GM23338 (cell line): ENCODE results near the gene FHIT. TPM values are rescaled to one million over a fixed set of nuclear protein-coding genes. Genes with fewer than 3 reads are reported as not detected.

Experiments used
- ATAC-seq: fragments of 200-7000 bp; cut with Tn5 transposase; 3 replicates; pipeline ENCODE4 v1.9.1; 2020
- DNase-seq: peaks from one replicate; pipeline ENCODE4 v3.0.0-alpha.2; 2015; ENCODE audit warnings: low spot score
- H2AFZ ChIP-seq: fragments of 200-600 bp; sonication (generic); 2 replicates; pipeline ENCODE4 v1.8.0; 2016; ENCODE audit warnings: antibody characterized with exemption, mild to moderate bottlenecking, moderate library complexity
- H3F3A ChIP-seq: fragments of 200-600 bp; sonication (generic); replicated peaks from 2 replicates; pipeline ENCODE4 v1.8.0; 2017; ENCODE audit warnings: antibody characterized with exemption, mixed run types, low read depth
- H3K27ac ChIP-seq: fragments of 200-600 bp; sonication (generic); 2 replicates; pipeline ENCODE4 v1.6.1; 2016; ENCODE audit warnings: low read depth
- H3K27me3 ChIP-seq: fragments of 200-600 bp; sonication (generic); 2 replicates; pipeline ENCODE4 v1.8.0; 2016; ENCODE audit warnings: mild to moderate bottlenecking, mixed run types, moderate library complexity; ENCODE audit not compliant: insufficient read depth
- H3K36me3 ChIP-seq: fragments of 200-600 bp; sonication (generic); 2 replicates; pipeline ENCODE4 v1.8.0; 2016; ENCODE audit warnings: mild to moderate bottlenecking; ENCODE audit not compliant: insufficient read depth
- H3K4me1 ChIP-seq: fragments of 200-600 bp; sonication (generic); 2 replicates; pipeline ENCODE4 v1.8.0; 2016; ENCODE audit warnings: mild to moderate bottlenecking, moderate library complexity; ENCODE audit not compliant: insufficient read depth
- H3K4me2 ChIP-seq: fragments of 200-600 bp; sonication (generic); 2 replicates; pipeline ENCODE4 v1.7.1; 2017; ENCODE audit warnings: mixed run types
- H3K4me3 ChIP-seq: fragments of 200-600 bp; sonication (generic); 2 replicates; pipeline ENCODE4 v1.6.1; 2016; ENCODE audit warnings: mixed run types
- H3K79me2 ChIP-seq: fragments of 200-600 bp; sonication (generic); replicated peaks from 2 replicates; pipeline ENCODE4 v1.8.0; 2017; ENCODE audit warnings: mild to moderate bottlenecking; ENCODE audit not compliant: insufficient read depth
- H3K9me2 ChIP-seq: fragments of 200-600 bp; sonication (generic); 2 replicates; pipeline ENCODE4 v1.8.0; 2017; ENCODE audit not compliant: insufficient read depth
- H4K20me1 ChIP-seq: fragments of 200-600 bp; sonication (generic); replicated peaks from 2 replicates; pipeline ENCODE4 v1.8.0; 2017; ENCODE audit warnings: mild to moderate bottlenecking; ENCODE audit not compliant: insufficient read depth
- H3K27ac Mint-ChIP-seq: 2 replicates; pipeline ENCODE4 v1.8.0; 2020; ENCODE audit warnings: inconsistent platforms, mild to moderate bottlenecking, moderate library complexity, mixed read lengths
- H3K27me3 Mint-ChIP-seq: 3 replicates; pipeline ENCODE4 v1.8.0; 2022; ENCODE audit warnings: low read depth, mild to moderate bottlenecking, moderate library complexity, mixed read lengths, inconsistent platforms; ENCODE audit not compliant: insufficient read depth, poor library complexity
- H3K36me3 Mint-ChIP-seq: 3 replicates; pipeline ENCODE4 v1.8.0; 2021; ENCODE audit warnings: low read depth, mild to moderate bottlenecking, inconsistent platforms, moderate library complexity, mixed read lengths
- H3K4me1 Mint-ChIP-seq: 3 replicates; pipeline ENCODE4 v1.8.0; 2020; ENCODE audit warnings: mild to moderate bottlenecking, inconsistent platforms, mixed read lengths
- H3K4me3 Mint-ChIP-seq: 3 replicates; pipeline ENCODE4 v1.8.0; 2021; ENCODE audit warnings: moderate library complexity, mild to moderate bottlenecking, inconsistent platforms, mixed read lengths
- H3K9me3 Mint-ChIP-seq: 3 replicates; pipeline ENCODE4 v1.8.0; 2020; ENCODE audit warnings: moderate library complexity, mild to moderate bottlenecking, inconsistent platforms, mixed read lengths
- EZH2 ChIP-seq: fragments of 200-600 bp; sonication (generic); IDR thresholded peaks from one replicate; pipeline ENCODE4 v1.8.0; 2017; ENCODE audit warnings: antibody characterized with exemption, mild to moderate bottlenecking, low read depth; ENCODE audit not compliant: unreplicated experiment
- EZH2phosphoT487 ChIP-seq: fragments of 200-600 bp; sonication (generic); IDR thresholded peaks from one replicate; pipeline ENCODE4 v1.8.1; 2018; ENCODE audit warnings: antibody characterized with exemption; ENCODE audit not compliant: unreplicated experiment
- JUNB ChIP-seq: IDR thresholded peaks from one replicate; pipeline ENCODE4 v1.6.1; 2016; ENCODE audit warnings: antibody characterized with exemption; ENCODE audit not compliant: unreplicated experiment
- NANOG ChIP-seq: IDR thresholded peaks from 2 replicates; pipeline ENCODE4 v1.6.1; 2016; ENCODE audit warnings: antibody characterized with exemption, borderline replicate concordance
- STAT1 ChIP-seq: IDR thresholded peaks from one replicate; pipeline ENCODE4 v1.6.1; 2016; ENCODE audit warnings: antibody characterized with exemption; ENCODE audit not compliant: unreplicated experiment
- ZNF114 ChIP-seq: fragments of 250-450 bp; sonication (Bioruptor Pico); IDR thresholded peaks from 2 replicates; pipeline ENCODE4 v1.5.0; 2020; ENCODE audit warnings: mild to moderate bottlenecking, moderate library complexity
- ZNF331 ChIP-seq: fragments of 250-450 bp; sonication (Bioruptor Pico); IDR thresholded peaks from 2 replicates; pipeline ENCODE4 v1.5.0; 2020; ENCODE audit warnings: low read depth, mild to moderate bottlenecking, moderate library complexity
- ZNF462 ChIP-seq: fragments of 250-450 bp; sonication (Bioruptor Pico); IDR thresholded peaks from 2 replicates; pipeline ENCODE4 v1.5.0; 2020; ENCODE audit warnings: mild to moderate bottlenecking, moderate library complexity
- polyA plus RNA-seq: library from polyadenylated mRNA; unstranded; fragments of >200 nt; fragmentation: Nextera tagmentation; extraction: Ambion mirVana; gene quantifications from 2 replicates; pipeline ENCODE4 v1.2.1, GENCODE V29; 2016
- total RNA-seq: library from RNA; depleted of rRNA; stranded (reverse); fragments of >200 nt; shearing (Covaris generic); gene quantifications from 2 replicates; pipeline ENCODE4 v1.2.3, GENCODE V29; 2014
- TF ChIP-seq, protein P1 (sequence below): IDR thresholded peaks from one replicate; pipeline ENCODE4 v1.6.1; 2018; ENCODE audit warnings: antibody characterized with exemption; ENCODE audit not compliant: unreplicated experiment
- TF ChIP-seq, protein P2 (sequence below): IDR thresholded peaks from 2 replicates; pipeline ENCODE4 v1.6.1; 2016; ENCODE audit warnings: antibody characterized with exemption
- TF ChIP-seq, protein P3 (sequence below), 2 experiments: fragments of 200-600 bp in 1 of 2; sonication (generic) in 1 of 2; conservative IDR thresholded peaks; 2 replicates each; pipeline versions ENCODE4 v1.5.1 to v1.6.1; 2016 to 2017; ENCODE audit warnings: antibody characterized with exemption in 2 of 2, low read depth in 2 of 2, mild to moderate bottlenecking in 2 of 2, moderate library complexity in 1 of 2

Gene FHIT
- total and polyA plus RNA-seq, 2 experiments from 2014 or later = 3.0 to 8.3 TPM

DNA sequence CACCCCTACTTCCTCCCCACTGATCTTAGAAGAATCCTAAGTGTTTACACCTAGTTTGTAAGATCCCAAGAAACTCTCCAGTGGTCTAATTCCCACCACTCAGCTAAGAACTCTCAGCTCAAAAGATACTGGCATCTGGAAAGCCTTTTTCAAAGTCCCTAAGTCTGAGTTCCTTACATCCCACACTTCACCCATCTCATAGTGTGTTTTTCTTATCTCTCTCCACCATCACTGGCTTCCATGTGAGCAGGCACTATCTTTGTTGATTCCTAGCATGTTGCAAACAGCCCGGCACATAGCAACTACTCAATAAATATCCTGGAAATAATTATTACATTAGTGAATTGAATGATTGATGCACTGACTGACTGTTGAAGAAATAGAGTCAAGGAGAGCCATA lies 173.7 kb downstream of the FHIT start:
- H3K27ac Mint-ChIP-seq = no peak overlapping the region
- ATAC-seq (no peak), DNase-seq (no peak)
- Histone ChIP-seq H3K79me2 (no peaks in the 10 kb centered on the region), H3K27me3 (no peaks in the 10 kb centered on the region), H2AFZ (no peak overlapping the region), H3K36me3 (no peaks in the 10 kb centered on the region), H3K4me3 (no peak overlapping the region), H3K4me2 (no peak overlapping the region), H3F3A (no peaks in the 10 kb centered on the region), H3K9me2 (no peaks in the 10 kb centered on the region), H3K27ac (no peak overlapping the region), H3K4me1 (peaks cover 10% of the 10 kb centered on the region; the same call in 1 of the 2 replicates), H4K20me1 (no peaks in the 10 kb centered on the region)
- no peaks in the 10 kb centered on the region for H3K36me3 Mint-ChIP-seq
- H3K4me1 Mint-ChIP-seq = peaks cover 16% of the 10 kb centered on the region
- H3K27me3 Mint-ChIP-seq = no peaks in the 10 kb centered on the region
- H3K9me3 Mint-ChIP-seq = no peaks in the 10 kb centered on the region
- no peak overlapping the region for H3K4me3 Mint-ChIP-seq
- TF ChIP-seq, protein P1, sequence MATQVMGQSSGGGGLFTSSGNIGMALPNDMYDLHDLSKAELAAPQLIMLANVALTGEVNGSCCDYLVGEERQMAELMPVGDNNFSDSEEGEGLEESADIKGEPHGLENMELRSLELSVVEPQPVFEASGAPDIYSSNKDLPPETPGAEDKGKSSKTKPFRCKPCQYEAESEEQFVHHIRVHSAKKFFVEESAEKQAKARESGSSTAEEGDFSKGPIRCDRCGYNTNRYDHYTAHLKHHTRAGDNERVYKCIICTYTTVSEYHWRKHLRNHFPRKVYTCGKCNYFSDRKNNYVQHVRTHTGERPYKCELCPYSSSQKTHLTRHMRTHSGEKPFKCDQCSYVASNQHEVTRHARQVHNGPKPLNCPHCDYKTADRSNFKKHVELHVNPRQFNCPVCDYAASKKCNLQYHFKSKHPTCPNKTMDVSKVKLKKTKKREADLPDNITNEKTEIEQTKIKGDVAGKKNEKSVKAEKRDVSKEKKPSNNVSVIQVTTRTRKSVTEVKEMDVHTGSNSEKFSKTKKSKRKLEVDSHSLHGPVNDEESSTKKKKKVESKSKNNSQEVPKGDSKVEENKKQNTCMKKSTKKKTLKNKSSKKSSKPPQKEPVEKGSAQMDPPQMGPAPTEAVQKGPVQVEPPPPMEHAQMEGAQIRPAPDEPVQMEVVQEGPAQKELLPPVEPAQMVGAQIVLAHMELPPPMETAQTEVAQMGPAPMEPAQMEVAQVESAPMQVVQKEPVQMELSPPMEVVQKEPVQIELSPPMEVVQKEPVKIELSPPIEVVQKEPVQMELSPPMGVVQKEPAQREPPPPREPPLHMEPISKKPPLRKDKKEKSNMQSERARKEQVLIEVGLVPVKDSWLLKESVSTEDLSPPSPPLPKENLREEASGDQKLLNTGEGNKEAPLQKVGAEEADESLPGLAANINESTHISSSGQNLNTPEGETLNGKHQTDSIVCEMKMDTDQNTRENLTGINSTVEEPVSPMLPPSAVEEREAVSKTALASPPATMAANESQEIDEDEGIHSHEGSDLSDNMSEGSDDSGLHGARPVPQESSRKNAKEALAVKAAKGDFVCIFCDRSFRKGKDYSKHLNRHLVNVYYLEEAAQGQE = no peak
- TF ChIP-seq, protein P2, sequence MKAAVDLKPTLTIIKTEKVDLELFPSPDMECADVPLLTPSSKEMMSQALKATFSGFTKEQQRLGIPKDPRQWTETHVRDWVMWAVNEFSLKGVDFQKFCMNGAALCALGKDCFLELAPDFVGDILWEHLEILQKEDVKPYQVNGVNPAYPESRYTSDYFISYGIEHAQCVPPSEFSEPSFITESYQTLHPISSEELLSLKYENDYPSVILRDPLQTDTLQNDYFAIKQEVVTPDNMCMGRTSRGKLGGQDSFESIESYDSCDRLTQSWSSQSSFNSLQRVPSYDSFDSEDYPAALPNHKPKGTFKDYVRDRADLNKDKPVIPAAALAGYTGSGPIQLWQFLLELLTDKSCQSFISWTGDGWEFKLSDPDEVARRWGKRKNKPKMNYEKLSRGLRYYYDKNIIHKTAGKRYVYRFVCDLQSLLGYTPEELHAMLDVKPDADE = no peak
- TF ChIP-seq STAT1 (no peak), JUNB (no peak), ZNF331 (CRISPR knock-in tag) (no peak), ZNF462 (no peak), NANOG (no peak), EZH2 (no peak), ZNF114 (CRISPR knock-in tag) (no peak), EZH2phosphoT487 (no peak)
- TF ChIP-seq, protein P3, sequence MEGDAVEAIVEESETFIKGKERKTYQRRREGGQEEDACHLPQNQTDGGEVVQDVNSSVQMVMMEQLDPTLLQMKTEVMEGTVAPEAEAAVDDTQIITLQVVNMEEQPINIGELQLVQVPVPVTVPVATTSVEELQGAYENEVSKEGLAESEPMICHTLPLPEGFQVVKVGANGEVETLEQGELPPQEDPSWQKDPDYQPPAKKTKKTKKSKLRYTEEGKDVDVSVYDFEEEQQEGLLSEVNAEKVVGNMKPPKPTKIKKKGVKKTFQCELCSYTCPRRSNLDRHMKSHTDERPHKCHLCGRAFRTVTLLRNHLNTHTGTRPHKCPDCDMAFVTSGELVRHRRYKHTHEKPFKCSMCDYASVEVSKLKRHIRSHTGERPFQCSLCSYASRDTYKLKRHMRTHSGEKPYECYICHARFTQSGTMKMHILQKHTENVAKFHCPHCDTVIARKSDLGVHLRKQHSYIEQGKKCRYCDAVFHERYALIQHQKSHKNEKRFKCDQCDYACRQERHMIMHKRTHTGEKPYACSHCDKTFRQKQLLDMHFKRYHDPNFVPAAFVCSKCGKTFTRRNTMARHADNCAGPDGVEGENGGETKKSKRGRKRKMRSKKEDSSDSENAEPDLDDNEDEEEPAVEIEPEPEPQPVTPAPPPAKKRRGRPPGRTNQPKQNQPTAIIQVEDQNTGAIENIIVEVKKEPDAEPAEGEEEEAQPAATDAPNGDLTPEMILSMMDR (conservative IDR thresholded peaks at IDR 0.05; ENCODE audit: low read depth in 2 of 2) = no peak
